Omental fat pad (tissue), 4 donors: ENCODE measurements around the gene POMGNT2. TPM values are rescaled to one million over a fixed set of nuclear protein-coding genes. Genes with fewer than 3 reads are reported as not detected.
"Not testable (repeated sequence)": the region's sequence is repeated elsewhere in the genome, so short reads cannot be mapped to it uniquely, and the experiment has no call there.

Source experiments
- ATAC-seq: fragments of 150-250 bp; one replicate; pipeline ENCODE4 v1.9.1; 2016; ENCODE audit warnings: mild to moderate bottlenecking, moderate library complexity; ENCODE audit not compliant: low FRiP score
- DNase-seq: peaks from one replicate; pipeline ENCODE4 v3.0.0-alpha.2; 2019; ENCODE audit warnings: low spot score
- total RNA-seq, 4 donors: library from RNA; depleted of rRNA; stranded (reverse); fragments of >200 nt; gene quantifications; one replicate each; pipeline ENCODE4 v1.1.0, GENCODE V29; 2016
- TF ChIP-seq, protein P1 (sequence below), 3 donors: fragments of 450-650 bp; IDR thresholded peaks; one replicate each; pipeline ENCODE4 v1.5.1; 2016 to 2017; ENCODE audit warnings: antibody characterized with exemption in 3 of 3, mild to moderate bottlenecking in 3 of 3, moderate library complexity in 2 of 3

Gene POMGNT2
- total RNA-seq, 4 donors from 2014 or later, result 13.0 to 19.6 (median 15.9) TPM

DNA sequence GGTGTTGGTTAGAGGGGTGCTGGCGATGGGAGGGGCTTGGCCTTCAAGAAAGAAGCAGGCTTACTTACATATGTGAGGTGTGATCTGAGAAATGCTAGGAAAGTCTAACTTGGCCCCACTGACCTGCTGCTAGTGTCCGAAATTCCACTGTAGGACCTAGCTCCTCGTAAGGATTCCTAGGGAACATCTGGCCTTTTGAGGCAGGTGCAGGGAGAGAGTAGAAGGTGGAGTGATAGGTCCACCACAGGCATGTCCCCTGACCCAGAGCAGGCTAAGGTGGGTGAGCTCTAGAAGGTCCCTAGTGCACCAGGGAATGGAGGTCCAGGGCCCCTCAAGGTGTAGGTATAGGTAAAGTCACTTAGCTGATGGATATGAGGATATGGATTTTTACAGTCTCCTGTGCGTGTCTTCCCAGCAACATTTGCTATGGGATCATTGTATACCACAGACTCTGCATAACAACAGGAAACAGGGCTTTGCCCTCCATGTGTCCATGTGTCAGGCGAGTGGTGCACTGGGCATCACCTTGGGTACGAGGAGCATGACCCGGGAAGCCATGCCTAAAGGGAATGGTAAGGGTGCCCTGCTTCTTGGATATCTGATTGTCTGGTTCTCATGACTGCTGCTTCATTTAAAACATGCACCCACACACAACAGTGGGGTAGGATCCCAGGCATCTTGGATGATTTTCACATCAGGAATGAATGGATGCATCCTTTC is 32.6 kb downstream of the POMGNT2 start:
- ATAC-seq (no peak), DNase-seq (no peak)
- TF ChIP-seq, protein P1, sequence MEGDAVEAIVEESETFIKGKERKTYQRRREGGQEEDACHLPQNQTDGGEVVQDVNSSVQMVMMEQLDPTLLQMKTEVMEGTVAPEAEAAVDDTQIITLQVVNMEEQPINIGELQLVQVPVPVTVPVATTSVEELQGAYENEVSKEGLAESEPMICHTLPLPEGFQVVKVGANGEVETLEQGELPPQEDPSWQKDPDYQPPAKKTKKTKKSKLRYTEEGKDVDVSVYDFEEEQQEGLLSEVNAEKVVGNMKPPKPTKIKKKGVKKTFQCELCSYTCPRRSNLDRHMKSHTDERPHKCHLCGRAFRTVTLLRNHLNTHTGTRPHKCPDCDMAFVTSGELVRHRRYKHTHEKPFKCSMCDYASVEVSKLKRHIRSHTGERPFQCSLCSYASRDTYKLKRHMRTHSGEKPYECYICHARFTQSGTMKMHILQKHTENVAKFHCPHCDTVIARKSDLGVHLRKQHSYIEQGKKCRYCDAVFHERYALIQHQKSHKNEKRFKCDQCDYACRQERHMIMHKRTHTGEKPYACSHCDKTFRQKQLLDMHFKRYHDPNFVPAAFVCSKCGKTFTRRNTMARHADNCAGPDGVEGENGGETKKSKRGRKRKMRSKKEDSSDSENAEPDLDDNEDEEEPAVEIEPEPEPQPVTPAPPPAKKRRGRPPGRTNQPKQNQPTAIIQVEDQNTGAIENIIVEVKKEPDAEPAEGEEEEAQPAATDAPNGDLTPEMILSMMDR (IDR thresholded peaks at IDR 0.05), result no peak

DNA sequence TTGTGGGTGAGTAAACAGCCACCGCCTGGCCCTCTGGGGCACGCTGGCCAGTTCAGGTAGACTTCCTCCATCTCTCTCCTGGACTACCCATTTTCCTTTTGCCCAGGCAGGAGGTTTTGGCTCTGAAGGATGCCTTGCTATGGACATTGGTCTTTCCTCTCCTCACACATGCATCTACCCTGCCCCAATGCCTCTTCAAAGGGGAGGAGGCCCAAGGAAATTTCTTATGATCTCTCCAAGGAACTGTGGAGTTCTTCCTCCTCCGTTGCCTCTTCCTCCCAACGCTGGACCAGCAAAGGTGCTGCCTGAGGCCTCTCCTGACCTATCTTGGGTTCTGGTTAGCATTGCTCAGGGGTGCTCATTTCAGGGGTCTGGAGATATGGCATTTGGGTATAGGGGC is 33.5 kb downstream of the POMGNT2 start:
- no peak for DNase-seq
- no peak for ATAC-seq
- TF ChIP-seq, protein P1 (IDR thresholded peaks at IDR 0.05), result no peak

DNA sequence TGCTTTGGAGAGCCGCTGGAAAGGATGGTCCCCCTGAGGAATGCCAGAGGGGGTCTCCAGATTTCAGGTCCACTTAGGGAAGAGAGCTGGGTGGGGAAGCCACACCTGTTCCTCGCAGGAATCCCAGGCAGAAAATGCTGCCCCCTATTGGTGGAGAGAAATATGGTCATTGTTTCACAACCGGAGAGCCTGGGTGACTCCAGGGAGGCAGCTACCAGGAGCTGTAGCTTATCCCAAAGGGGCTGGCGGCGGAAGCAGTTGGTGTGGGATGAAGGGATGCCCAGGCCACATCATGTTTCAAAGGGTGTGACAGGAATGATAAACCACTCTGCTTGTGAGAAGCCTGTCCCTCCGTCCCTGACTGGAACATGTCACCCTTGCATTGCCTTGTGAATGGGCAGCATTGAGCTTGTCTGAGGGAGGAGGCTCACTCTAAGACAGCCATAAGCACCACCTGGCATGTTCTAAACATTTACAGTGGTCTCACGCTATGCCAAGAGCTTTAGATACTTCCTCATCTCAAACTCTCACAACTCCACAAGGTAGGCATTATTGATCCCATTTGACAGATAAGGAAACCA is 34.5 kb downstream of the POMGNT2 start:
- DNase-seq (no peak), ATAC-seq (no peak)
- TF ChIP-seq, protein P1 (IDR thresholded peaks at IDR 0.05), result no peak

DNA sequence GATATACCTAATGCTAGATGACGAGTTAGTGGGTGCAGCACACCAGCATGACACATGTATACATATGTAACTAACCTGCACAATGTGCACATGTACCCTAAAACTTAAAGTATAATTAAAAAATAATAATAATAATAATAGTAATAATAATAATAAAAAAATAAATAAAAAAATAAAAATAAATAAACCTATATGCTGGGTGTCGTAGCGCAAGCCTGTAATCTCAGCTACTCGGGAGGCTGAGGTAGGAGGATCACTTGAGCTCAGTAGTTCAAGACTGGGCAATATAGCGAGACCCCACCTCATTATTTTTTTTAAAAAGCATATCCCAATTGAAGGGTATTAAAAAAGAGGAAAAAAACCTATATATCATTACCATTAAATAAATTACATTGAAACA is 35.2 kb downstream of the POMGNT2 start:
- not testable (repeated sequence) for DNase-seq, ATAC-seq

DNA sequence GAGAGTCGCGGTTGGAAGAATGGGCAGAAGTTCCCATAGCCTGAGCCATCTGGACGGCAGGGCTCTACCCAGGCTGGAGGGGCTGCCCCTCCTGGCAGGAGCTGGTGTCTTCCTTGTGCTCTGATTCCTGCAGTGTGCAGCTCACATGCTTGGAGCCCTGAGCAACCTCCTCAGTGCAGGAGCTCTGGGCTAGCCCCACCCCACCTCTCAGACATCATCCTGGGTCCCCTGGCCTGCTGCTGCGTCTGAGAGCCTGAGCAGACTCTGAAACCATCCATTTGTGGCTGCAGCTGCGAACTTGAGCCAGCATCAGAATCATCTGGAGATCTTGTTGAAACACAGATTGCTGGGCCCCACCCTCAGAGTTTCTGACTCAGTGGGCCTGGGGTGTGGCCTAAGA is 42.8 kb downstream of the POMGNT2 start:
- TF ChIP-seq, protein P1 (IDR thresholded peaks at IDR 0.05), result no peak
- DNase-seq (no peak), ATAC-seq (no peak)

DNA sequence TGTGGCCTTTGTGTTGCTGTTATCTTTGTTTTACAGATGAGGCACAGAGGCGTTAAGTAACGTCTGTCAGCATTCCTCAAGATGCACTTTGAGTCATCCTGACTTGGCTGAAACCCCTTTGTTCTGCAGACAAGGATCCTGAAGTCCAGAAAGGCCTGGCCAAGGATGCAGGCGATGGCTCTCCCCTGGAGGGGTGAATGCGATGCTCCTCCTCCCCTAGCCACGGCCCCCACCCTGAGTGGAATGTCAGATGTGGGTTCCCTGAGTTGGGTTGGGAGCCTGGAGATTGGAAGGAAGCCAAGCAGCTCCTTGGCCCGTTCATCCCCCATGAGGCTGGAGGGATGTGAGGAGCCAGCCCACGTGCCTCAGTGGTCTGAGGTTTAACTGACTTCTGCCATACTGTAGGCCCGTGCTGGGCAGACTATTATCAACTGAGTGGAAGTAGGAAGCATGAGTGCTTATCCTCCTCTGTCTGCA is 43.3 kb downstream of the POMGNT2 start:
- ATAC-seq (no peak), DNase-seq (no peak)
- TF ChIP-seq, protein P1 (IDR thresholded peaks at IDR 0.05), result no peak

DNA sequence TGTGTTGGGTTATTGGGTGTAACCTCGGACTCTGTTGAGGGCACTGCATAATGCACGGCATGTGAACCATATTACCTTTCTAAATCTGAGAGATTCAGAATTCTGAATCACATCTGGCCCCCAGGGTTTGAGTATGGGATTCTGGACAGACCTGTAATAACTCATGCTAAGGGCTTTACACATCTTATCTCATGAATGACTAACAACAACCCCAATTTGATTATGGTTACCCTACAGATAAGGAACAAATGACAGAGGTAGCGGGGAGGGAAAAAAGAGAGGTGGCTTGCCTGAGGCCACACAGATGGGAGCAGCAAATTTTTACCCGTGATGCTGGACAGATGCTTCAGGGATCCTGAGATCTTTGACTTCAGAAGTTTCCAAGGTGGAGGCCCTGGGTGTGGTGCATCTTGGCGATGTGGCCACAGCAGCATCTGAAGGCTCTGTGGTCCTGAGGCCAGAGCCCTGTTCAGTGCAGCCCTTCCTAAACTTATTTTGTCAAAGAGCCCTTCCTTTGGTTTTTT is 43.8 kb downstream of the POMGNT2 start:
- no peak for ATAC-seq
- TF ChIP-seq, protein P1 (IDR thresholded peaks at IDR 0.05), result no peak

More for the DNA sequence above, 43.8 kb downstream of the POMGNT2 start:
- no peak for DNase-seq
